ENCODE data around the gene SLC2A8. TPM values are rescaled to one million over a fixed set of nuclear protein-coding genes. Genes with fewer than 3 reads are reported as not detected.

Gene SLC2A8
- total RNA-seq, 1 experiment from 2014 or later: 29.0 TPM

- no peaks in the 10 kb centered on the region for H3F3A ChIP-seq (ENCODE audit: low read length, unreplicated experiment)
- no peaks in the 10 kb centered on the region for H3K27me3 ChIP-seq (ENCODE audit: low read length)
- H3K27ac ChIP-seq (ENCODE audit: low read length): no peak overlapping the region
- H3K4me1 ChIP-seq (ENCODE audit: insufficient read depth, low read length): no peaks in the 10 kb centered on the region
- no peaks in the 10 kb centered on the region for H3K79me2 ChIP-seq (ENCODE audit: low read length)
- H4K20me1 ChIP-seq (ENCODE audit: low read length): no peaks in the 10 kb centered on the region
- no peak overlapping the region for H2AFZ ChIP-seq (ENCODE audit: low read length)
- DNase-seq: no peak
- TF ChIP-seq EZH2 (IDR thresholded peaks at IDR 0.05; ENCODE audit: low read length, unreplicated experiment): no peak
- TF ChIP-seq EZH2phosphoT487 (IDR thresholded peaks at IDR 0.05; ENCODE audit: borderline replicate concordance, low read length): no peak
- no peak for TF ChIP-seq CTCF (conservative IDR thresholded peaks at IDR 0.05; ENCODE audit: low read depth, low read length)
- intact Hi-C loops (cut with micrococcal nuclease): no loop called here
- no peak overlapping the region for H3K4me3 ChIP-seq (ENCODE audit: low read length)
- H3K9me3 ChIP-seq (ENCODE audit: low read length): no peaks in the 10 kb centered on the region
- H3K36me3 ChIP-seq (ENCODE audit: low read depth, low read length): no peaks in the 10 kb centered on the region
- no peak overlapping the region for H3K9ac ChIP-seq (ENCODE audit: low read length)
- no peak for ATAC-seq
- H3K9me2 ChIP-seq (replicated peaks; ENCODE audit: low read length): no peaks in the 10 kb centered on the region
- BruUV-seq (replicated peaks): no TSS peak
- ChIA-PET CTCF (no interaction called here), POLR2A (ENCODE audit: unreplicated experiment) (no interaction called here)
- H3K4me2 ChIP-seq (ENCODE audit: low read length): no peak overlapping the region
These were observed 47.4 kb upstream of the SLC2A8 start for GRCh38 chr9:127349483-127350113.

- CTCF ChIA-PET: no interaction called here
- Histone ChIP-seq H3K79me2 (ENCODE audit: low read length) (no peaks in the 10 kb centered on the region), H3K9me2 (replicated peaks; ENCODE audit: low read length) (no peaks in the 10 kb centered on the region), H3K9ac (ENCODE audit: low read length) (no peak overlapping the region), H3K27me3 (ENCODE audit: low read length) (no peaks in the 10 kb centered on the region), H4K20me1 (ENCODE audit: low read length) (no peaks in the 10 kb centered on the region), H2AFZ (ENCODE audit: low read length) (no peak overlapping the region), H3K4me1 (ENCODE audit: insufficient read depth, low read length) (no peaks in the 10 kb centered on the region), H3K4me3 (ENCODE audit: low read length) (no peak overlapping the region), H3K4me2 (ENCODE audit: low read length) (no peak overlapping the region), H3K9me3 (ENCODE audit: low read length) (no peaks in the 10 kb centered on the region), H3F3A (ENCODE audit: low read length, unreplicated experiment) (no peaks in the 10 kb centered on the region), H3K27ac (ENCODE audit: low read length) (no peak overlapping the region), H3K36me3 (ENCODE audit: low read depth, low read length) (no peaks in the 10 kb centered on the region)
- no TSS peak for BruUV-seq (replicated peaks)
- intact Hi-C loops (cut with micrococcal nuclease): no loop called here
- DNase-seq: no peak
- POLR2A ChIA-PET (ENCODE audit: unreplicated experiment): no interaction called here
- ATAC-seq: no peak
- TF ChIP-seq EZH2phosphoT487 (IDR thresholded peaks at IDR 0.05; ENCODE audit: borderline replicate concordance, low read length) (no peak), CTCF (conservative IDR thresholded peaks at IDR 0.05; ENCODE audit: low read depth, low read length) (no peak), EZH2 (IDR thresholded peaks at IDR 0.05; ENCODE audit: low read length, unreplicated experiment) (no peak)
These were observed 45.5 kb upstream of the SLC2A8 start for GRCh38 chr9:127351182-127352166.

GRCh38 chr9:127353882-127354281, 43.1 kb upstream of the SLC2A8 start:
- Histone ChIP-seq H3K4me3 (ENCODE audit: low read length) (no peak overlapping the region), H3K9ac (ENCODE audit: low read length) (no peak overlapping the region), H3F3A (ENCODE audit: low read length, unreplicated experiment) (no peaks in the 10 kb centered on the region), H3K27me3 (ENCODE audit: low read length) (no peaks in the 10 kb centered on the region), H3K36me3 (ENCODE audit: low read depth, low read length) (no peaks in the 10 kb centered on the region), H4K20me1 (ENCODE audit: low read length) (no peaks in the 10 kb centered on the region), H3K79me2 (ENCODE audit: low read length) (no peaks in the 10 kb centered on the region), H3K4me1 (ENCODE audit: insufficient read depth, low read length) (no peaks in the 10 kb centered on the region), H2AFZ (ENCODE audit: low read length) (no peak overlapping the region), H3K4me2 (ENCODE audit: low read length) (no peak overlapping the region), H3K9me2 (replicated peaks; ENCODE audit: low read length) (no peaks in the 10 kb centered on the region), H3K27ac (ENCODE audit: low read length) (no peak overlapping the region), H3K9me3 (ENCODE audit: low read length) (no peaks in the 10 kb centered on the region)
- intact Hi-C loops (cut with micrococcal nuclease): no loop called here
- no peak for DNase-seq
- ChIA-PET CTCF (no interaction called here), POLR2A (ENCODE audit: unreplicated experiment) (no interaction called here)
- BruUV-seq (replicated peaks): no TSS peak
- ATAC-seq: no peak
- TF ChIP-seq CTCF (conservative IDR thresholded peaks at IDR 0.05; ENCODE audit: low read depth, low read length) (no peak), EZH2 (IDR thresholded peaks at IDR 0.05; ENCODE audit: low read length, unreplicated experiment) (no peak), EZH2phosphoT487 (IDR thresholded peaks at IDR 0.05; ENCODE audit: borderline replicate concordance, low read length) (no peak)

Data from PC-3 (cell line).